ENCODE data around the gene IPPK.
"Not testable (repeated sequence)": the region's sequence is repeated elsewhere in the genome, so short reads cannot be mapped to it uniquely, and the experiment has no call there.

IPPK gene

DNA sequence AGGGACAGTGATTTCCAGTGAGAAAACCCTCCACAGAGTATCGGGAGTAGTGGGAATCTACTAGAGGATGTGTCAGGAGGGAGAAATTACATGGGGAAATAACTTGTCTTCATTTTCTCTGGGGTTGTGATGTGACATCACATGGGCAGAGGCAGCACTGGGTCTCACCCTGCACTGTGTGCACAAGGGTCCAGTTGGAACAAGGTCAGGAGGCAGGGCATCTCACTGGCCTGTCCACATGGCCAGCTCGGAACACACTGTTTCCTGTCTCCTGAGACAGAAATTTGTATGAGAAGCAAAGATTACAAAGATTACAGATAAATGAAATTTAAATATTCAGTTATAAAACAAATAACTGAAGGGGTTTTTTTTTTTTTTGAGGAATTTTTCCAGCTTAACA lies 71.5 kb downstream of the IPPK start:
- DNase-seq (ENCODE audit: low read depth, low spot score) = no peak

DNA sequence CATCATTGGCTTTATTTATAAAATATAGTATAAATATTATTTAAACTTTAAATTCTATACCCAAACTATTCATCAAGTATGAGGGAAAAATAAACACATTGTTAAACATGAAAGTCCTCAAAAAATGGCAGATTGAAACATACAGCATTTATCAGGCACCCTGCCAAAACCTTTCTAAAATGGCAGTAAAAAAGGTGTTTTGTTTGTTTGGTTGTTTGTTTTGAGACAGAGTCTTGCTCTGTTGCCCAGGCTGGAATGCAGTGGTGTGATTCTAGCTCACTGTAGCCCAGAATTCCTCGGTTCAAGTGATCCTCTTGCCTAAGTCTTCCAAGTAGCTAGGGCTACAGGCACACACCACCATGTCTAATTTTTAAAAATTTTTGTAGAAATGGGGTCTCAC lies 74.0 kb downstream of the IPPK start:
- no peak for DNase-seq (ENCODE audit: low read depth, low spot score)

DNA sequence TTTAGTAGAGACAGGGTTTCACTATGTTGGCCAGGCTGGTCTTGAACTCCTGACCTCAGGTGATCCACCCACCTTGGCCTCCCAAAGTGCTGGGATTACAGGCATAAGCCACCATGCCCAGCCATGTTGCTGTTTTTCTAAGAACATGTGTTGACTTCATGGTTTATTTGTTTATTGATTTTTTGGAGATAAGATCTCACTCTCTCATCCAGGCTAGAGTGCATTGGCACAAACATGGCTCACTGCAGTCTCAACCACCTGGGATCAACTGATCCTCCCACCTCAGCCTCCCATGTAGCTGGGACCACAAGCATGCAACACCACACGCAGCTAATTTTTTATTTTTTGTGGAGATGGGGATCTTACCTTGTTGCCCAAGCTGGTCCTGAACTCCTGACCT lies 74.9 kb downstream of the IPPK start:
- DNase-seq (ENCODE audit: low read depth, low spot score) = not testable (repeated sequence)

DNA sequence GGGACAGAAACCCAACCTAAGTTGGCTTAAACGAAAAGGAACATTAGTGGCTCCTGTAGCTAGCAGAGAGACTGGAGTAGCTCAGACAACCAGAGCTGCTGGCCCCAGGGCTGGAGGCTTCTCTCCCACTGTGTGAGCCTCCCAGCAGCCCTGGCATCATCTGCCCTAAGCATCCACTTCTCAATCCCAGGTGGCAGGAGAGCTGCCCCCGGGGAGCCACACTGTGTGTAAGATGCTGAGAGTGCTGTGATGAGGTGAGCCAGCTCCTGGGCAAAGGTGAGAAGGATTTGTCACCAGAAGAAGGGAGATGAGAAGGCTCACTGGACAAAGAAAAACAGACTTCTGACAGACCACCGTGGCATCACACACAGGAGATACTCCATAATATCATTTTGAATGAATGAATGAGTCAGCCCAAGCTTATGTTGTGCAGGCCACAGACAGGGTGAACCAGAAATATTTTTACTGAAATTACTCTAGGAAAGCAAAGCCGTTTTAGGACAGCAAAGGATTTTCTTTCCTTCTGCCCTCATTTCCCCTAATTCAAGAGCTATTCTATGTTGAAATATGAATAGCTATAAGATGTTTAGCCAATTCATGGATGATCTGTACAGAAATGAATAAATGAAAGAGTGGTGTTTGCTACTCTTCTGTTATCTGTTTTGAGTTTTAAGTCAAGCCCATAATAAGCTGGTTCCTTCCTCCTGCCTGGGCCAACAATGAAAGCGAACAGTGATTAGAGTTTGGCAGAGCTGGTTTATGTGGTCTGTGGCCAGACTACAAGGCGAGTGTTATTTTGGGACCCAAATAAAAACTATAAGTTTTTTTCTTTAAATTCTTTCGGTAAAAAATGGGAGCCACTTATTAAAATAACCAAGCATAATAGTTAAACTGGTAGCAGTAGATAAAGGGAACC lies 76.7 kb downstream of the IPPK start:
- no peak for DNase-seq (ENCODE audit: low read depth, low spot score)

DNA sequence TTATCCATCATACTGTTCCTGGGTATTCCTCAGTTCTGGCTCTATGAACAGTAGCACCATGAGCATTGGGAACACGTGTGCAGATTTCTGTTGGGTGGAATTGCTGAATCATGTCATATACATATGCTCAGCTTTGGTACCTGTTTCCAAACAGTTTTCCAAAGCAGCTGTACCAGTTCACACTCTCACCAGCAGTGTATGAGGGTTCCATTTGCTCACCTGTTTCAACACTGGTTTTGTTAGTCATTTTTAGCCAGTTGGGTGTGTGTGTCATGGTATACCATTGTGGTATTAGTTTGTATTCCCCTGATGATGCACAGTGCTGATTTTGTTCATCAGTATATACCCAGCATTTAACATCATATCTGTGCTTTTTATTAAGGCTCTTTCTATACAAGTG lies 77.4 kb downstream of the IPPK start:
- DNase-seq (ENCODE audit: low read depth, low spot score) = no peak

DNA sequence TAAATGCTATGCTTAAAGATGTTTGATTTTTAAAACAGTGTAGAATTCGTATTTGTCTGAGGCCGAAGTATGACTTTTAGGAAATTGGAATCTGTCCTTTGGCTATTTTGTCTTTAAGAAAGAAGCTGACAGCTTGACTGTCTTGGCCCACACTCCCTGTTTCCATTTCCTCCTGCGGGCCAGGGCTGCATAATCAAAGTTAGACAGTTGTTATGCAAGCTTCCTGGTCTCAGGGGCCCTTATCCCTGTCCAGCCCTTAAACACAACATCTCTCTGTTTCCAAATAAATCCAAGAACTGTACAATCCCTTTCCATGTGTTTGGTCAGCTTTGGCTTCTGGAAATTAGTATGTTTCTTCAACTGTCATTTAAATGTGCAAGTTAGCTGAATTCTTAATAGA lies 79.6 kb downstream of the IPPK start:
- DNase-seq (ENCODE audit: low read depth, low spot score) = no peak

DNA sequence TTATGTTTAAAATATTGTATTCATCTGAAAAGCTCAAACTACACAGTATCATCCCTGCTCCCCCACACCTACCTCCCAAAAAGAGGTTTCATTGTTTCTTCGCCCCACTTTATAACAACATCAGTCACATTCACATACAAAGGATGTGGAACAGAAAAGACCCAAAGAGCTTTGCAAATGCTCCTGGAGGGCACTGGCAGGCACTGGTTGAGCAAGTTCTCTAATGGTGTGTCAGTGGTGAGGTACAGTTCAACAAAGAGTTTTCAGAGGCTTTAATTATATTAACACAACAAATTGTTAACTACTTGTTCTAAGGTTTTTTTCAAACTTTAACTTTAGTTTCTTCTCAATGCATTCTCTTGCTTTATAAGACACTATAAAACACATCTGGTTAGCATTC lies 80.0 kb downstream of the IPPK start:
- DNase-seq (ENCODE audit: low read depth, low spot score) = no peak

DNA sequence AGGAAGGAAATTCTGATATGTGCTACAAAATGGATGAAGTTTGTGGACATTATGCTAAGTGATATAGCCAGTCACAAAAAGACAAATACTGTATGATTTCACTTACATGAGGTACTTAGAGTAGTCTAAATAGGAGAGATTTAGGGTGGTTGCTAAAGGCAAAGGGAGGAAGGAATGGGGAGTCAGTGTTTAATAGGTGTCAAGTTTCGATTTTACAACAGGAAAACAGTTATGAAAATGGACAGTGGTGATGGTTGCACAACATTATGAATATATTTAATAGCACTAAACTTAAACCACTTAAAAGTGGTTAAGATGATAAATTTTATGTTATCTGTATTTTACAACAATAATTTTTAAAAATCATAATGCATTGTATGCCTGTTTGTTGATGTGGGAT lies 93.8 kb downstream of the IPPK start:
- no peak for DNase-seq (ENCODE audit: low read depth, low spot score)

DNA sequence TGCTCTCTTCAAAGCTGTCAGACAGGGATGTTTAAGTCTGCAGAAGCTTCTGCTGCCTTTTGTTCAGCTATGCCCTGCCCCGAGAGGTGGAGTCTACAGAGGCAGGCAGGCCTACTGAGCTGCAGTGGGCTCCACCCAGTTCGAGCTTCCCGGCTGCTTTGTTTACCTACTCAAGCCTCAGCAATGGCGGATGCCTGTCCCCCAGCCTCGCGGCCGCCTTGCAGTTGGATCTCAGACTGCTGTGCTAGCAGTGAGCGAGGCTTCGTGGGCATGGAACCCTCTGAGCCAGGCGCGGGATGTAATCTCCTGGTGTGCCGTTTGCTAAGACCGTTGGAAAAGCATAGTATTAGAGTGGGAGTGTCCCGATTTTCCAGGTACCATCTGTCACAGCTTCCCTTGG lies 96.3 kb downstream of the IPPK start:
- not testable (repeated sequence) for DNase-seq (ENCODE audit: low read depth, low spot score)

DNA sequence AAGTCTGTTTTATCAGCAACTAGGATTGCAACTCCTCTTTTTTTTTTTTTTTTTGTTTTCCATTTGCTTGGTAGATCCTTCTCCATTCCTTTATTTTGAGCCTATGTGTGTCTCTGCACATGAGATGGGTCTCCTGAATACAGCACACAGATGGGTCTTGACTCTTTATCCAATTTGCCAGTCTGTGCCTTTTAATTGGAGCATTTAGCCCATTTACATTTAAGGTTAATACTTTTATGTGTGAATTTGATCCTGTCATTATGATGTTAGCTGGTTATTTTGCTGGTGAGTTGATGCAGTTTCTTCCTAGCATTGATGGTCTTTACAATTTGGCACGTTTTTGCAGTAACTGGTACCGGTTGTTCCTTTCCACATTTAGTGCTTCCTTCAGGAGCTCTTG lies 98.1 kb downstream of the IPPK start:
- not testable (repeated sequence) for DNase-seq (ENCODE audit: low read depth, low spot score)

DNA sequence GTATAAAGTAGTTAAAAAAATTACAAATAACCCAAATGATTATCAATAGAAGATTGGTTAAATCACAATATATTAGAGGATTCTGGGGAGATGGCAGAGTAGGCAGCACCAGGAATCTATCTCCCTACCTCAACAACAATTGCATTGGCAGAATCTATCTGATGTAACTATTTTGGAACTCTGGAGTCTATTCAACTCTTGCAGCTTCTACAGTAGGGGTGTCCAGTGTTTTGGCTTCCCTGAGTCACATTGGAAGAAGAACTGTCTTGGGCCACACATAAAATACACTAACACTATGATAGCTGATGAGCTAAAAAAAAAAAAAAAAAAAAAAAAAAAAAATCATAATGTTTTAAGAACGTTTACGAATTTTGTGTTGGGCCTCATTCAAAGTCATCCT lies 104.9 kb downstream of the IPPK start:
- DNase-seq (ENCODE audit: low read depth, low spot score) = no peak

DNA sequence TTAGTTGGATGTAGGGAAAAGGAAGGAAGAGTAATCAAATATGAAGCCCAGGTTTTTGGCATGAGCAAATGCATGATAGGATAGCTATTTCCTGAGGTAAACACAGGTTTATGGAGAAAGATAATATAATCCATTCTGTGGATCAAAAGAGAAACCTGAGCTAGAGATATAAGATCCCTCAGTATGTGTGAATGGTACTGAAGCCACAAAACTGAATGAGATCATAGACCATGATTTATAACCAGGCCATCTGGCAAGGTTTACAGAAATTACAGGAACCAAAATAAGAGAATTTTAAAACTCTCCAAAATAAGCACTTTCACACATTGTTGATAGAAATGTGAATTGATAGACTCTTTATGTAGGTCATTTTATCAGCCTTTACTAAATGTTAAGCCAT lies 105.4 kb downstream of the IPPK start:
- no peak for DNase-seq (ENCODE audit: low read depth, low spot score)

All from smooth muscle cell of the brain vasculature (primary cell).